Gastroesophageal sphincter (tissue), 3 donors: Measurements from ENCODE around the gene IDH2.

Experiments used
- CTCF ChIP-seq, 4 experiments: fragments of 200-600 bp in 2 of 4; fragments of 450-650 bp in 2 of 4; sonication (generic) in 1 of 4; IDR thresholded peaks; one replicate each; pipeline ENCODE4 v1.5.1; 2017 to 2019; ENCODE audit warnings: antibody characterized with exemption in 4 of 4, mild to moderate bottlenecking in 2 of 4, moderate library complexity in 2 of 4
- EP300 ChIP-seq: sonication (generic); formaldehyde crosslinking; IDR thresholded peaks from one replicate; pipeline ENCODE4 v1.6.1; 2017; ENCODE audit warnings: antibody characterized with exemption, mild to moderate bottlenecking
- POLR2A ChIP-seq, 2 donors: fragments of 450-650 bp; IDR thresholded peaks; one replicate each; pipeline ENCODE4 v1.6.1; 2017; ENCODE audit warnings: antibody characterized with exemption in 2 of 2, mild to moderate bottlenecking in 2 of 2, moderate library complexity in 1 of 2
- POLR2AphosphoS5 ChIP-seq: sonication (generic); formaldehyde crosslinking; IDR thresholded peaks from one replicate; pipeline ENCODE4 v1.6.1; 2017; ENCODE audit warnings: antibody characterized with exemption

- TF ChIP-seq POLR2A (IDR thresholded peaks at IDR 0.05) (no peak), CTCF (IDR thresholded peaks at IDR 0.05) (no peak), POLR2AphosphoS5 (no peak), EP300 (no peak)
Measured at GRCh38 chr15:90033448-90033847, 68.8 kb downstream of the IDH2 start.
